Germinal center (tissue), 1 donor: ENCODE data around the gene ZNF804A.
"Not testable (repeated sequence)": the region's sequence is repeated elsewhere in the genome, so short reads cannot be mapped to it uniquely, and the experiment has no call there.

Source experiments
- DNase-seq: peaks from one replicate; pipeline ENCODE4 v3.0.0; 2012; ENCODE audit warnings: mixed read lengths, low spot score

The ZNF804A gene

DNA sequence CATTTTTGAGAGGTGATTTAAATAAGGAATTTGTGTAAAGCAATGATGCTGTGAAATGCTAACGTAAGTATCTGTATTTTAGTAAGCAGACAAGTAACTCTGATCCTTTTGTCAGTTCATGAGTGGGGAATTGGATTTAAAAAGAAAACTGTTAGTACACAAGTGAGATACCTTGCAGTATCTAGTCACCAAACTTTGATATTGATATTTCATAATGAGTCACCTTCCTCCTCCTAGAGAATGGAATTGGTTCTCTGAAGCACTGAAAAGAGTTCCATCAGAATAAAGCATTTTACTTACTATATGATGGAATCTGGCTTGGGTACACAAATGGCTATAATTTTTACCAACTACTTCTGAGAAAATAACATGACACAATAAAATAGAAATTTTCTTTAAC is 232.2 kb downstream of the ZNF804A start:
- DNase-seq = no peak

DNA sequence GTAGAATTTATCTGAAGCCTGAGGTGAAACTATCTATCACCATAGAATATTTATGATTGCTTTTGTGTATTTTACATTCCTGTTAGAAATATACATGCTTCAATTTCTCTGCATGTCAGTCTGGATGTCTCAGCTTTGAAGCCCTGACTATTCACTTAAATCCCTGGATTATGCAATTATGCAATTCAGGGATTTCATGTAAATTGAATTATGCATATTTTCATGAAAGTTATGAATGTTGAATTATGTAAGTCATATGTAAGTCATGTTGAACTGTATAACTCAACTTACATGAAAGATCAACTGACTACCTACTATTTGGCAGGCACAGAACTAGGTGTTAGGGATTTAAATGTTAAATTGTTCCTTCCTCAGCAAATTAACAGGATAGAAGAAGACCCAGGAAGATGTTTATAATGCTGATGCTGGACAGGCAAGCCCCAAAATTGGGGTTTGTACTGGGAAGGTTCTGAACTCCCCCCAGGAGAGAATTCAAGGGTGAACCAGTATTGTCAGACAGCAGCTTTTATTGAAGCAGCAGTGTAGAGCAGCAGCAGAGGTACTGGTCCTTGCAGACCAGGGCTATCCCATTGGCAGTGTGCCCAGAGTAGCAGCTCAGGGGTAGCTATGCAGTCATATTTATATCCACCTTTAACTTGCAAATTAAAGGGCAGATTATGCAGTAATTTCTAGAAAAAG is 236.5 kb downstream of the ZNF804A start:
- DNase-seq = no peak

GRCh38 chr2:184835398-184835715 is 237.0 kb downstream of the ZNF804A start:
- no peak for DNase-seq

GRCh38 chr2:184847331-184847730 is 249.0 kb downstream of the ZNF804A start:
- no peak for DNase-seq

GRCh38 chr2:184849516-184849915 is 251.2 kb downstream of the ZNF804A start:
- no peak for DNase-seq

DNA sequence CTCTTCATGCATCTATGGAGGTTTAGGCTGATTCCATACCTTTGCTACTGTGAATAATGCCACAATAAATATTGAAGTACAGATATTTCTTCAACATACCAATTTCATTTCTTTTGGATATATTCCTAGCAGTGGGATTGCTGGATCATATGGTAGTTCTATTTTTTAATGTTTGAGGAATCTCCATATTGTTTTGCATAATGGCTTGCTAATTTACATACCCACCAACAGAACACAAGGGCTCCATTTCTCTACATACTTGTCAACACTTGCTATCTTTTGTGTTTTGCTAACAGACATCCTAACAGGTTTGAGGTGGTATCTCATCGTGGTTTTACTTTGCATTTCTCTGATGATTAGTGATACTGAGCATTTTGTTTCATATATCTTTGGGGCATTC is 253.2 kb downstream of the ZNF804A start:
- DNase-seq = no peak

GRCh38 chr2:184859187-184859586 is 260.9 kb downstream of the ZNF804A start:
- DNase-seq = no peak

DNA sequence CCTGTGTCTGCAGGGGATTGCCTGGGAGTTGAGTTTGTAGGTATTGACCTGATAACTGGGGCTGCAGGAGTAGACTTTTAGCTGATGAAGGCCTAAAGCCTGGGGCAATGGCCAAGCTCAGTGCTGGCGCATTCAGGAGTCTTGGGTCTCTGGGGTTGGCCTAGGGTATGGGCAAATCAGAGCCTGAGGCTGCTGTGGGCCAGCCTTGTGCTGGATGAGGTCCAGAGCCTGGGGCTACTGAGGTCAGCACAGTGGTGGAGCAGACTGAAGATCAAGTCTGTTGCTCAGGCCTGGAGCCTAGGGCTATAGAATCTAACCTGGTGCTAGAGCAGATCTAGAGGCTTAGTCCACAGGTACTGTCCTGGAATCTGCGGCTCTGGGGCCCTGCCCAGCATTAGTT is 262.4 kb downstream of the ZNF804A start:
- DNase-seq = no peak

DNA sequence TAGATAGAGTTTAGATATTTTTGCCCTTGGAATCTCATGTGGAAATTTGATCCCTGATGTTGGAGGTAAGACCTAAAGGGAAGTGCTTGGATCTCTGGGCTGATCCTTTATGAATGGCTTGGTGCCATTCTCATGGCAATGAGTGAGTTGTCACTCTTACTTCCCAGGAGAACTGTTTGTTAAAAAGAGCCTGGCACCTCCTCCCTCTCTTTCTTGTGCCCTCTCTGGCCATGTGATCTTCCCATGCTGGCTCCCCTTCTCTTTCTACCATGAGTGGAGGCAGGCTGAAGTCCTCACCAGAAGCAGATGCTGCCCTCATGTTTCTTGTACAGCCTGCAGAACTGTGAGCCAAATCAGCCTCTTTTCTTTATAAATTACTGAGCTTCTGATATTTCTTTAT is 276.9 kb downstream of the ZNF804A start:
- DNase-seq = no peak

GRCh38 chr2:184875911-184876310 is 277.6 kb downstream of the ZNF804A start:
- no peak for DNase-seq

- no peak for DNase-seq
Observed at GRCh38 chr2:184877909-184878308, 279.6 kb downstream of the ZNF804A start.

DNA sequence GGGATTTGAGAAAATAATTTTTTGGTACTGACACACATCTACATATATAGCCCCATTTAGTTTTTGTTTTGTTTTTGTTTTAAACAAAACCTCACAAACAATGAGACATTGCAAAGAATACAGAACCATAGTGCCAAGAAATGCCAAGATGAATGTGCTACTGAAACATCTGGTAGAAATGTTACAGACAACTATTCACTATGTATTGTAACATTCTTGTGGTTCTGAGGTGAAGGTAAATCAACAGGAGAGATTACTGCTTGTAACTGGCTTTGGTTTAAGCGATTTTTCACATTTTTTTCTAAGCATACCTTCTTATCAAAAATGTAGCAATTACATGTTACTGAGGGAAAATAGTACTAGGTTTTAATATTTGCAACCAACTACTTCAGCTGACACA is 281.3 kb downstream of the ZNF804A start:
- DNase-seq = no peak

- DNase-seq = not testable (repeated sequence)
Observed at GRCh38 chr2:184886585-184886984, 288.3 kb downstream of the ZNF804A start.

DNA sequence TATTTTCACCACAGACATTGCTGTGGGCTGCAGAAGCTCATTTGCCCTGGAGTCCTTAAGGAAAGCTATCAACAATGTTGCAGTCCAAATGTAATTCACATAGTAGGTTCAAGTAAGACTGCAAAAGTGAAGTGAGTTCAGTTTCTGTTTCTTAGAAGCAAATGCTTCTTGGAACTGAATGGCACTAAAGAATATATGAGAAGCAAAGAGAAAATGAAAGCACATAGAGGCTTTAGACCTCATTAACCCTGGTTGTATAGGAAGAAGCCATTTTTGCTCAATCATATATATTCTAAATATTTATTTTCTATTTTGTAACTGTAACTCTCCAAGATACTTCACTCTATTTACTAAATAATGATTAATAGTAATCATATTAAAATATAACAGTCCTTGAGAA is 292.0 kb downstream of the ZNF804A start:
- DNase-seq = no peak

- DNase-seq = no peak
Observed at GRCh38 chr2:184904991-184905390, 306.7 kb downstream of the ZNF804A start.

DNA sequence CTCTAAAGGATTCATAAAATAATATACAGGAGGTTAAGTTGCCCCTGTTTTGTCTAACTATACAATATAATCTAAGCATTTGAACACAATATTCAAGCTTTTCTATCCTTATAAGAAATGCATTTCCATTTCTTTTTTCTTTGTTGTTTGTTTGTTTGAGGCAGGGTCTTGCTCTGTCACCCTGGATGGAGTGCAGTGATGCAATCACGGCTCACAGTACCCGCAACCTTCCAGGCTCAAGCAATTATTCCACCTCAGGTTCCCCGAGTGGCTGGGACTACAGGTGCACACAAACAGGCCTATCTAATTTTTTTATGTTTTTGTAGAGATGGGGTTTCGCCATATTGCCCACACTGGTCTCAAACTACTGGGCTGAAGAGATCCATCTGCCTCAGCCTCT is 307.8 kb downstream of the ZNF804A start:
- no peak for DNase-seq

- DNase-seq = no peak
Observed at GRCh38 chr2:184906709-184907108, 308.4 kb downstream of the ZNF804A start.

- no peak for DNase-seq
Observed at GRCh38 chr2:184908966-184909365, 310.6 kb downstream of the ZNF804A start.

- no peak for DNase-seq
Observed at GRCh38 chr2:184920451-184920965, 322.2 kb downstream of the ZNF804A start.

- no peak for DNase-seq
Observed at GRCh38 chr2:184921676-184922075, 323.3 kb downstream of the ZNF804A start.

- no peak for DNase-seq
Observed at GRCh38 chr2:184923751-184924150, 325.4 kb downstream of the ZNF804A start.

DNA sequence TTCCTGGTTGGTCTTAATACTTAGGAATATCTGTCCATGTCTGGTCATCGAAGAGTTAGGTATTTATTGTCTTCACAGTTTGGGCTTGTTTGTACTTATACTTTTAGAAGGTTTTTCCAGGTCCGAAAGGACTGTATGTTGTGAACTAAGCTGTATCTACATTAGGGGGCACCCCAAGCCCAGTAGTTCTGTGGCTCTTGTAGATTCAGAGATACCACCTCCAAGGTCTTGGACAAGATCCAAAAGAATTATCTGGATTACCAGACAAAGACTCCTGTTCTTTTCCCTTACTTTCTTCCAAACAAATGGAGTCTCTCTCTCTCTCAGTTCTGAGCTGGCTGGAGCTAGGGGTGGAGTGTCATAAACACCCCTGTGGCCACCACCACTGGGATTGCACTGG is 328.7 kb downstream of the ZNF804A start:
- no peak for DNase-seq

DNA sequence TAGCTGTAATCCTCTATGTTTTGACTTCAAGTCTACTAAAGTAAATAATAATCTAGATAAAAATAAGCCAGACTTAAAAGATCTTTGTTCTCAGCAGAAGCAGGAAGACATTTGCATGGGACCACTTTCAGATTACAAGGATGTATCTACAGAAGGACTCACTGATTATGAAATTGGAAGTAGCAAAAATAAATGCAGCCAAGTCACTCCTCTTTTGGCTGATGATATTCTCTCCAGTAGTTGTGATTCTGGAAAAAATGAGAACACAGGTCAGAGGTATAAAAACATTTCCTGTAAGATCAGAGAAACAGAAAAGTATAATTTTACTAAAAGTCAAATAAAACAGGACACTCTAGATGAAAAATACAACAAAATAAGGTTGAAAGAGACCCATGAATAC is 338.4 kb downstream of the ZNF804A start:
- no peak for DNase-seq

DNA sequence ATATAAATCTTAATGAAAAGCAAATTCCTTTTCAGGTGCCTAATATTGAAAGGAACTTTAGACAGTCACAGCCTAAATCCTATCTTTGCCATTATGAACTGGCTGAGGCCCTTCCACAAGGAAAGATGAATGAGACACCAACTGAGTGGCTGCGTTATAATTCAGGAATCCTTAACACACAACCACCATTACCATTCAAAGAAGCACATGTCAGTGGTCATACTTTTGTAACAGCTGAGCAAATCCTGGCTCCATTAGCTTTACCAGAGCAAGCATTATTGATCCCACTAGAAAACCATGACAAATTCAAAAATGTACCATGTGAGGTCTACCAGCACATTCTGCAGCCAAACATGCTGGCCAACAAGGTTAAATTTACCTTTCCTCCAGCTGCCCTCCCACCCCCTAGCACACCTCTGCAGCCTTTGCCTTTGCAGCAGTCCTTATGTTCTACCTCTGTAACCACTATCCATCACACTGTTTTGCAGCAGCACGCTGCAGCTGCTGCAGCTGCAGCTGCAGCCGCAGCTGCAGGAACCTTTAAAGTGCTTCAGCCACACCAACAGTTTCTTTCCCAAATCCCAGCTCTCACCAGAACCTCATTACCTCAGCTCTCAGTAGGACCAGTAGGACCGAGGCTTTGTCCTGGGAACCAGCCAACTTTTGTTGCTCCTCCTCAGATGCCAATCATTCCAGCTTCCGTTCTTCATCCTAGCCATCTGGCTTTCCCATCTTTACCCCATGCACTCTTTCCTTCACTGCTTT is 340.1 kb downstream of the ZNF804A start:
- DNase-seq = no peak
